Measurements from ENCODE around the gene MYO16. TPM values are rescaled to one million over a fixed set of nuclear protein-coding genes. Genes with fewer than 3 reads are reported as not detected.

MYO16 gene
- total and polyA plus RNA-seq, 2 experiments from 2014 or later: 0.02 to 0.15 TPM

DNA sequence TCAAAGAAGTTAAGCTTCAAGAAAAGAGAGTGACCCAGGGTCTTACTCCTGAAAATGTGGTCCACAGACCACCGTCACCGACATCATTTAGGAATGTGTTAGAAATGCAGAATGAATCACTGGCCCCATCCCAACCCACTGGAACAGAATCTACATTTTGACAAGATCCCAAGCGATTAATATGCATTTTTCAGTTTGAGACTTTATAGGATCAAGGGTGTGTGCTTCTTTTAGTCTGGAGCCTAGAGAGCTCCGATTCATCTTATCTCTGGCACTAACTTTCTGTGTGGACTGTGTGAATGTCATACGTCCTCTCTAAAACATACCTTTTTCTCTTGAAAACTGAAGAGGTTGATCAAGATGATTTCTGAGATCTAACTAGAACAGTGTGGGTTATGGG lies 484.8 kb downstream of the MYO16 start:
- no peak overlapping the region for H3K4me3 ChIP-seq
- H3K27ac ChIP-seq: no peak overlapping the region
- H3K27me3 ChIP-seq: no peaks in the 10 kb centered on the region
- no peaks in the 10 kb centered on the region for H3K36me3 ChIP-seq
- no peaks in the 10 kb centered on the region for H3K9me3 ChIP-seq (ENCODE audit: low read depth)
- H3K4me1 ChIP-seq (ENCODE audit: low read depth): no peaks in the 10 kb centered on the region
- TF ChIP-seq, protein P1, sequence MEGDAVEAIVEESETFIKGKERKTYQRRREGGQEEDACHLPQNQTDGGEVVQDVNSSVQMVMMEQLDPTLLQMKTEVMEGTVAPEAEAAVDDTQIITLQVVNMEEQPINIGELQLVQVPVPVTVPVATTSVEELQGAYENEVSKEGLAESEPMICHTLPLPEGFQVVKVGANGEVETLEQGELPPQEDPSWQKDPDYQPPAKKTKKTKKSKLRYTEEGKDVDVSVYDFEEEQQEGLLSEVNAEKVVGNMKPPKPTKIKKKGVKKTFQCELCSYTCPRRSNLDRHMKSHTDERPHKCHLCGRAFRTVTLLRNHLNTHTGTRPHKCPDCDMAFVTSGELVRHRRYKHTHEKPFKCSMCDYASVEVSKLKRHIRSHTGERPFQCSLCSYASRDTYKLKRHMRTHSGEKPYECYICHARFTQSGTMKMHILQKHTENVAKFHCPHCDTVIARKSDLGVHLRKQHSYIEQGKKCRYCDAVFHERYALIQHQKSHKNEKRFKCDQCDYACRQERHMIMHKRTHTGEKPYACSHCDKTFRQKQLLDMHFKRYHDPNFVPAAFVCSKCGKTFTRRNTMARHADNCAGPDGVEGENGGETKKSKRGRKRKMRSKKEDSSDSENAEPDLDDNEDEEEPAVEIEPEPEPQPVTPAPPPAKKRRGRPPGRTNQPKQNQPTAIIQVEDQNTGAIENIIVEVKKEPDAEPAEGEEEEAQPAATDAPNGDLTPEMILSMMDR (IDR thresholded peaks at IDR 0.05; ENCODE audit: low read depth, low read length): no peak
- no peak for DNase-seq (ENCODE audit: low read depth in 1 of 2, low spot score in 1 of 2)

DNA sequence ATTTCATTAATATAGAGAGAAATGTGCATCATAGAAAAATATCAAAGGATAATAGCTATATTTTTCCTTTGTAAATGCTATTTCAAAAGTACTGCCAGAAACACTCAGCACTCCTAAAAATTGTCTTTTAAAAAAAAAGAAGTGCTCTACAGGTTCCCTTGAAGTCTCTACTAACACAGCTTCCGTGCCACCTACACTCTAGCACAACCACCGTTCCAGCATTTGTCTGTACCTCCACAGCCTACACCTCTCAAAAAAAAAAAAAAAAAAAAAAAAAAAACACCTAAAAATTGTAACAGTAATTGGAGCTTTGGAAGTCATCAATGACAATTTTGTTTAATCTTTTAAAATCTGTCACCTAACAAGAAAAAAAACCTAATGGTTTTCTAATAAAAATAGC lies 485.6 kb downstream of the MYO16 start:
- TF ChIP-seq, protein P1 (IDR thresholded peaks at IDR 0.05; ENCODE audit: low read depth, low read length): no peak
- Histone ChIP-seq H3K27ac (no peak overlapping the region), H3K36me3 (no peaks in the 10 kb centered on the region), H3K4me1 (ENCODE audit: low read depth) (no peaks in the 10 kb centered on the region), H3K4me3 (no peak overlapping the region), H3K9me3 (ENCODE audit: low read depth) (no peaks in the 10 kb centered on the region), H3K27me3 (no peaks in the 10 kb centered on the region)
- DNase-seq (ENCODE audit: low read depth in 1 of 2, low spot score in 1 of 2): no peak

DNA sequence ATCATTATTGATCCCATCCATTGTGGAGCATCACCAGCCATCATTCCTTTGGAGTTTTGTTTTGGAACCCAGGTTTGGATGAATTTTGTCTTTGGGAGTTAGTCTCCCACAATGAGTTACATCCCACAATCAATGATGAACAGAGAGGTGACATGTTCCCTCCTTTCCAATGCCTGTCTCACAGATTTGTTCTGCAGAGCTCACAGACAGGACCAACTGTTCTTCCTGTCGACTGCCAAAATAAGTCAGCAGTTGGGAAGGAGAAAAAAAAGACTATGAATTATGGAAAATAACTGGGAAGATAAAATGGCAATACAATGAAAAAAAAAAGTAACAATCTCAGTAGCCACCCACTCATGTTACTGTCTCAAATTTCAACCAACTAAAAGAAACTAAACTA lies 489.1 kb downstream of the MYO16 start:
- no peak for DNase-seq (ENCODE audit: low read depth in 1 of 2, low spot score in 1 of 2)
- H3K4me3 ChIP-seq: no peak overlapping the region
- TF ChIP-seq, protein P1 (IDR thresholded peaks at IDR 0.05; ENCODE audit: low read depth, low read length): no peak

DNA sequence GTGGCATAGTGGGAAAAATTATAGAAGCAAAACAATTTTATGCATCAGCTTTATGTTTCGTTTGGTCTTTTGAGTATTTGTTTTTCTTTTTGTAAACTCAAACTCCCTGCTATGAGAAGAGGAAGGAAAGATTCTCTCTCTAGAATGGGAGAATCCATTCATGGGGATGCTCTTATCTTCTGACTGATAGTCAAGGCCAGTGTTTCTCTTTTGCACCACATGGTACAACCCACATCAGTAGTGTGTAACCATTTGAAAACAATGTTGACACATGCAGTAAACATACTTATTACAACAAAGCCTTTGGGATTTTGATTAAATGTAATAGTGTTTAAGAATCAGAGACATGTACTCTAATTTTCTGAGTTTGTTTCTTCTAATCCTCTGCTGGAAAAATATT lies 490.5 kb downstream of the MYO16 start:
- Histone ChIP-seq H3K4me3 (no peak overlapping the region), H3K9me3 (ENCODE audit: low read depth) (no peaks in the 10 kb centered on the region), H3K27me3 (no peaks in the 10 kb centered on the region), H3K27ac (no peak overlapping the region), H3K4me1 (ENCODE audit: low read depth) (no peaks in the 10 kb centered on the region), H3K36me3 (no peaks in the 10 kb centered on the region)
- DNase-seq (ENCODE audit: low read depth in 1 of 2, low spot score in 1 of 2): no peak
- TF ChIP-seq, protein P1 (IDR thresholded peaks at IDR 0.05; ENCODE audit: low read depth, low read length): no peak

More for the DNA sequence above, 489.1 kb downstream of the MYO16 start:
- Histone ChIP-seq H3K27ac (no peak overlapping the region), H3K36me3 (no peaks in the 10 kb centered on the region), H3K4me1 (ENCODE audit: low read depth) (no peaks in the 10 kb centered on the region), H3K27me3 (no peaks in the 10 kb centered on the region), H3K9me3 (ENCODE audit: low read depth) (no peaks in the 10 kb centered on the region)

DNA sequence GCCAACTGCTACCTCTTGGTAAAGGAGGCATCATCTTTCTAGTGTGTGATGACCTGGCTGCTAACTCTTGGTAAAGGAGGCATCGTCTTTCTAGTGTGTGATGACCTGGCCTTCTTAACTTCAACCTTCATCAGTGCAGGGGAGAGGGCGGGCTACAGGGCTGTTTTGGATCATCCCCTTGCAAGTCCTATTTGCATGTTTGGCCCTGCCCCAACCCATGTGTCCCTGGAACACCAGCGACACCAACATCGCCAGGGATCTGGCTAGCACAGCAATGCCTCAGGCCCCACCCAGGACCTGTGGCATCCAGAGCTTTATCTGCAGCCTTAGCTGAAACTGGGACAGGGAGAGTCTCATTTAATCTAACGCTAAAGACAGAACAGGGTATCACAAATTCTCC lies 492.4 kb downstream of the MYO16 start:
- H3K27ac ChIP-seq: no peak overlapping the region
- TF ChIP-seq, protein P1 (IDR thresholded peaks at IDR 0.05; ENCODE audit: low read depth, low read length): no peak
- DNase-seq (ENCODE audit: low read depth in 1 of 2, low spot score in 1 of 2): no peak
- no peaks in the 10 kb centered on the region for H3K9me3 ChIP-seq (ENCODE audit: low read depth)
- H3K36me3 ChIP-seq: no peaks in the 10 kb centered on the region
- H3K4me3 ChIP-seq: no peak overlapping the region
- H3K27me3 ChIP-seq: no peaks in the 10 kb centered on the region
- H3K4me1 ChIP-seq (ENCODE audit: low read depth): no peaks in the 10 kb centered on the region

DNA sequence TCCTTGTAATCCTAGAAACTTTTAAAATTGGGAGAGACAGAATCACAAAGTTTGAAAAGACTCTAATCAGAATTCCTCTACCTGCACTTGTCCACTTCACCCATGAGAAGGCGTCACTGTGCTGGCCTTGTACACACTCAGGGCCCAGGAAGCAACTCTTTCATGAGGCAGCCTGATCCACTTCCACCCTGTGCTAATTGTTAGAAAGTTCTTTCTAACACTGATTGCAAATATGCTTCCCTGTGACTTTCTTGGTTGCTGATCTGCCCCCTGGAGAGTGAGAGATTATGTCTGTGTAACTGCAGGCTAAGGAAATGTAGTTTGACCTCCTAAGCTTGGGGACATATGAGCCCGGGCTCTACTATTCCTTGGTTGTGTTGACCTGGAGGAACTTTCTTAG lies 494.6 kb downstream of the MYO16 start:
- Histone ChIP-seq H3K4me3 (no peak overlapping the region), H3K36me3 (no peaks in the 10 kb centered on the region), H3K27ac (no peak overlapping the region), H3K4me1 (ENCODE audit: low read depth) (no peaks in the 10 kb centered on the region), H3K27me3 (no peaks in the 10 kb centered on the region), H3K9me3 (ENCODE audit: low read depth) (no peaks in the 10 kb centered on the region)
- DNase-seq (ENCODE audit: low read depth in 1 of 2, low spot score in 1 of 2): peak in 1 of 2 donors; percentile 7
- TF ChIP-seq, protein P1 (IDR thresholded peaks at IDR 0.05; ENCODE audit: low read depth, low read length): no peak
